Lower leg skin (tissue), 3 donors: Measurements from ENCODE around the gene KBTBD13.

Experiments used
- CTCF ChIP-seq, 3 donors: fragments of 450-650 bp; IDR thresholded peaks; one replicate each; pipeline ENCODE4 v1.5.1; 2016; ENCODE audit warnings: antibody characterized with exemption in 3 of 3, mild to moderate bottlenecking in 3 of 3, moderate library complexity in 2 of 3
- POLR2A ChIP-seq, 2 donors: fragments of 450-650 bp; IDR thresholded peaks; one replicate each; pipeline ENCODE4 v1.6.1; 2016 to 2017; ENCODE audit warnings: antibody characterized with exemption in 2 of 2, mild to moderate bottlenecking in 1 of 2, moderate library complexity in 1 of 2

- TF ChIP-seq CTCF (IDR thresholded peaks at IDR 0.05) (no peak), POLR2A (IDR thresholded peaks at IDR 0.05) (no peak)
These were observed 5.2 kb downstream of the KBTBD13 start for GRCh38 chr15:65081758-65082157.
